ENCODE measurements around the gene WDR87.

GRCh38 chr19:37886571-37886970 is 19.8 kb downstream of the WDR87 start:
- no peak for TF ChIP-seq CTCF (IDR thresholded peaks at IDR 0.05)
- no peak for TF ChIP-seq POLR2AphosphoS5 (IDR thresholded peaks at IDR 0.05)

All from upper lobe of left lung (tissue), 4 donors.